HepG2 (cell line): ENCODE measurements around the gene MRNIP.

Experiments used
- ATF3 ChIP-seq: sonication (generic); formaldehyde crosslinking; IDR thresholded peaks from 2 replicates; pipeline ENCODE4 v1.4.0; 2020; ENCODE audit warnings: missing genetic modification reagents
- CTCF ChIP-seq: sonication (generic); formaldehyde crosslinking; IDR thresholded peaks from 2 replicates; pipeline ENCODE4 v1.5.0; 2020; ENCODE audit warnings: mild to moderate bottlenecking, missing genetic modification reagents, moderate library complexity
- EZH2 ChIP-seq: conservative IDR thresholded peaks from 2 replicates; pipeline ENCODE4 v1.6.1; 2012; ENCODE audit warnings: mild to moderate bottlenecking, low read depth, low read length, moderate library complexity
- GABPB1 ChIP-seq: IDR thresholded peaks from 2 replicates; pipeline ENCODE4 v1.6.1; 2016; ENCODE audit warnings: mild to moderate bottlenecking, missing genetic modification reagents, moderate library complexity, missing compliant biosample characterization
- HNRNPK ChIP-seq: fragments of 200-400 bp; formaldehyde crosslinking; IDR thresholded peaks from 2 replicates; pipeline ENCODE4 v1.6.1; 2018; ENCODE audit warnings: low read length, low read depth, moderate library complexity, mild to moderate bottlenecking; ENCODE audit not compliant: poor library complexity, severe bottlenecking
- MAFK ChIP-seq, 2 experiments: IDR thresholded peaks in 1 of 2; conservative IDR thresholded peaks in 1 of 2; 2 replicates each; pipeline ENCODE4 v1.6.1; 2011; ENCODE audit warnings: improper control_type of control experiment in 2 of 2, low read length in 2 of 2
- POLR2A ChIP-seq, 2 experiments: IDR thresholded peaks; 2 replicates each; pipeline ENCODE4 v1.6.1; 2011; ENCODE audit warnings: low read depth in 2 of 2, low read length in 2 of 2, mild to moderate bottlenecking in 1 of 2, moderate library complexity in 1 of 2; ENCODE audit not compliant: insufficient read depth in 1 of 2
- POLR2AphosphoS5 ChIP-seq: IDR thresholded peaks from 2 replicates; pipeline ENCODE4 v1.6.1; 2012; ENCODE audit warnings: low read depth, low read length
- REPIN1 ChIP-seq: sonication (generic); formaldehyde crosslinking; IDR thresholded peaks from 2 replicates; pipeline ENCODE4 v1.8.0; 2022; ENCODE audit warnings: missing genetic modification reagents, low read depth, mild to moderate bottlenecking, borderline replicate concordance
- SP140L ChIP-seq: sonication (generic); formaldehyde crosslinking; IDR thresholded peaks from 2 replicates; pipeline ENCODE4 v1.4.0; 2020; ENCODE audit warnings: missing genetic modification reagents, borderline replicate concordance

- TF ChIP-seq ATF3 (CRISPR knock-in tag) (no peak), CTCF (CRISPR knock-in tag) (no peak), SP140L (CRISPR knock-in tag) (no peak), MAFK (conservative IDR thresholded peaks at IDR 0.05 in 1 of 2, IDR thresholded peaks at IDR 0.05 in 1 of 2; ENCODE audit: low read length in 2 of 2) (no peak), POLR2A (IDR thresholded peaks at IDR 0.05; ENCODE audit: insufficient read depth in 1 of 2, low read depth in 2 of 2, low read length in 2 of 2) (no peak), EZH2 (no peak), POLR2AphosphoS5 (no peak), REPIN1 (CRISPR knock-in tag) (no peak), HNRNPK (no peak), GABPB1 (no peak)
Measured at GRCh38 chr5:179852993-179853547, 5.5 kb downstream of the MRNIP start.
